Measurements from ENCODE around the gene TMEM145.
A peak's percentile ranks its signal among the peaks of the same experiment; 100 is the strongest.
"Not testable (repeated sequence)": the region's sequence is repeated elsewhere in the genome, so short reads cannot be mapped to it uniquely, and the experiment has no call there.

TMEM145 gene

GRCh38 chr19:42339126-42339860 is 26.2 kb downstream of the TMEM145 start:
- DNase-seq: not testable (repeated sequence)

GRCh38 chr19:42339922-42340321 is 26.8 kb downstream of the TMEM145 start:
- DNase-seq: not testable (repeated sequence)

- no peak for DNase-seq
Observed at GRCh38 chr19:42343344-42344110, 30.4 kb downstream of the TMEM145 start.

- DNase-seq: no peak
Observed at GRCh38 chr19:42344336-42344893, 31.3 kb downstream of the TMEM145 start.

GRCh38 chr19:42345191-42345812 is 32.2 kb downstream of the TMEM145 start:
- DNase-seq: no peak

GRCh38 chr19:42348211-42348610 is 35.1 kb downstream of the TMEM145 start:
- DNase-seq: no peak

GRCh38 chr19:42349378-42350107 is 36.4 kb downstream of the TMEM145 start:
- DNase-seq: no peak

GRCh38 chr19:42350417-42350816 is 37.3 kb downstream of the TMEM145 start:
- DNase-seq: no peak

- no peak for DNase-seq
Observed at GRCh38 chr19:42351079-42351735, 38.1 kb downstream of the TMEM145 start.

GRCh38 chr19:42352301-42353259 is 39.5 kb downstream of the TMEM145 start:
- DNase-seq: peak; percentile 42

- DNase-seq: no peak
Observed at GRCh38 chr19:42353341-42354015, 40.4 kb downstream of the TMEM145 start.

GRCh38 chr19:42355896-42356295 is 42.8 kb downstream of the TMEM145 start:
- no peak for DNase-seq

- DNase-seq: no peak
Observed at GRCh38 chr19:42356686-42357085, 43.6 kb downstream of the TMEM145 start.

GRCh38 chr19:42357290-42357689 is 44.2 kb downstream of the TMEM145 start:
- DNase-seq: no peak

GRCh38 chr19:42360787-42361544 is 47.9 kb downstream of the TMEM145 start:
- DNase-seq: no peak

GRCh38 chr19:42361545-42361910 is 48.4 kb downstream of the TMEM145 start:
- no peak for DNase-seq

- DNase-seq: no peak
Observed at GRCh38 chr19:42362342-42362741, 49.2 kb downstream of the TMEM145 start.

- no peak for DNase-seq
Observed at GRCh38 chr19:42362891-42363440, 49.9 kb downstream of the TMEM145 start.

GRCh38 chr19:42363614-42364346 is 50.7 kb downstream of the TMEM145 start:
- no peak for DNase-seq
